GM12878 (cell line): ENCODE measurements around the gene COQ5.

ENCODE experiments used
- NR2C2 ChIP-seq: IDR thresholded peaks from 2 replicates; pipeline ENCODE4 v1.6.1; 2011; ENCODE audit warnings: borderline replicate concordance, low read depth; ENCODE audit not compliant: control insufficient read depth, insufficient read length
- ZNF274 ChIP-seq: IDR thresholded peaks from one replicate; pipeline ENCODE4 v1.8.0; 2011; ENCODE audit not compliant: insufficient read length, insufficient read depth
- TF ChIP-seq, protein P1 (sequence below): IDR thresholded peaks from 2 replicates; pipeline ENCODE4 v1.6.1; 2012; ENCODE audit warnings: low read depth, low read length, improper control_type of control experiment
- TF ChIP-seq, protein P2 (sequence below): IDR thresholded peaks from 2 replicates; pipeline ENCODE4 v1.6.1; 2012; ENCODE audit warnings: improper control_type of control experiment, low read depth, low read length; ENCODE audit not compliant: insufficient replicate concordance

DNA sequence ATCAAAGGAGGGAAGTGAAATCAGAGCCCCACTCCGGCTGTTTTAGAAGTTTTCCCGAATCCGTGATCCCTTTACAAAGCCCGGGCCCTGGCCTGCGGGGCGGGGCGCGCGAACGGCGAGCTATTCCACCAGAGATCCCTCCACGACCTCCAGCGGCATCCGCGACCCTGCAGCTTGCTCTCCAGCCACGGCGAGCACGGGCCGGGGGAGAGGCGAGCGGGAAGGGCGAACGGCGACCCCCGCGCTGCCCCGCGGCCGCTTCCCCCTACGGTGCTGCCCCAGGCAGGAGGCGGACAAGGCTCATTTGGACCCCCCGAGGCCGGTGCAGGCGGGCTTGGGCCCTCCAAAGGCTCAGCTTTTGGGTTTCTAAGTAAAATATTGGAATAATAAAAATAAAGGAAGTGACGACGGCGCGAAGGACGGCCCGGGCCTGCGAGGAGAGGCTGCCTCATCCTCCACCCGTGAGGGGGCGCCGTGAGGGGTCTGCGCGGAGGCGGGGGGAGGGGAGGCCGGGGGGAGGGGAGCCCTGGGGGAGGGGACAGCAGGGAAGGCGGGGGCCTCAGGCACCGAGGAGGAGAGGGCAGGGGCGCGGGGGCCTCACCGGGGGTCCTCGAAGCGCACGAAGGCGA is 60.0 kb downstream of the COQ5 start:
- TF ChIP-seq NR2C2 (no peak), ZNF274 (no peak)
- TF ChIP-seq, protein P1, sequence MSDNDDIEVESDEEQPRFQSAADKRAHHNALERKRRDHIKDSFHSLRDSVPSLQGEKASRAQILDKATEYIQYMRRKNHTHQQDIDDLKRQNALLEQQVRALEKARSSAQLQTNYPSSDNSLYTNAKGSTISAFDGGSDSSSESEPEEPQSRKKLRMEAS, result no peak
- TF ChIP-seq, protein P2, sequence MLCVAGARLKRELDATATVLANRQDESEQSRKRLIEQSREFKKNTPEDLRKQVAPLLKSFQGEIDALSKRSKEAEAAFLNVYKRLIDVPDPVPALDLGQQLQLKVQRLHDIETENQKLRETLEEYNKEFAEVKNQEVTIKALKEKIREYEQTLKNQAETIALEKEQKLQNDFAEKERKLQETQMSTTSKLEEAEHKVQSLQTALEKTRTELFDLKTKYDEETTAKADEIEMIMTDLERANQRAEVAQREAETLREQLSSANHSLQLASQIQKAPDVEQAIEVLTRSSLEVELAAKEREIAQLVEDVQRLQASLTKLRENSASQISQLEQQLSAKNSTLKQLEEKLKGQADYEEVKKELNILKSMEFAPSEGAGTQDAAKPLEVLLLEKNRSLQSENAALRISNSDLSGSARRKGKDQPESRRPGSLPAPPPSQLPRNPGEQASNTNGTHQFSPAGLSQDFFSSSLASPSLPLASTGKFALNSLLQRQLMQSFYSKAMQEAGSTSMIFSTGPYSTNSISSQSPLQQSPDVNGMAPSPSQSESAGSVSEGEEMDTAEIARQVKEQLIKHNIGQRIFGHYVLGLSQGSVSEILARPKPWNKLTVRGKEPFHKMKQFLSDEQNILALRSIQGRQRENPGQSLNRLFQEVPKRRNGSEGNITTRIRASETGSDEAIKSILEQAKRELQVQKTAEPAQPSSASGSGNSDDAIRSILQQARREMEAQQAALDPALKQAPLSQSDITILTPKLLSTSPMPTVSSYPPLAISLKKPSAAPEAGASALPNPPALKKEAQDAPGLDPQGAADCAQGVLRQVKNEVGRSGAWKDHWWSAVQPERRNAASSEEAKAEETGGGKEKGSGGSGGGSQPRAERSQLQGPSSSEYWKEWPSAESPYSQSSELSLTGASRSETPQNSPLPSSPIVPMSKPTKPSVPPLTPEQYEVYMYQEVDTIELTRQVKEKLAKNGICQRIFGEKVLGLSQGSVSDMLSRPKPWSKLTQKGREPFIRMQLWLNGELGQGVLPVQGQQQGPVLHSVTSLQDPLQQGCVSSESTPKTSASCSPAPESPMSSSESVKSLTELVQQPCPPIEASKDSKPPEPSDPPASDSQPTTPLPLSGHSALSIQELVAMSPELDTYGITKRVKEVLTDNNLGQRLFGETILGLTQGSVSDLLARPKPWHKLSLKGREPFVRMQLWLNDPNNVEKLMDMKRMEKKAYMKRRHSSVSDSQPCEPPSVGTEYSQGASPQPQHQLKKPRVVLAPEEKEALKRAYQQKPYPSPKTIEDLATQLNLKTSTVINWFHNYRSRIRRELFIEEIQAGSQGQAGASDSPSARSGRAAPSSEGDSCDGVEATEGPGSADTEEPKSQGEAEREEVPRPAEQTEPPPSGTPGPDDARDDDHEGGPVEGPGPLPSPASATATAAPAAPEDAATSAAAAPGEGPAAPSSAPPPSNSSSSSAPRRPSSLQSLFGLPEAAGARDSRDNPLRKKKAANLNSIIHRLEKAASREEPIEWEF, result no peak
